Astrocyte (in vitro differentiated cells and primary cell): ENCODE measurements around the gene METTL9.

Experiments
- EZH2 ChIP-seq: IDR thresholded peaks from 2 replicates; pipeline ENCODE4 v1.6.1; 2012; ENCODE audit warnings: mild to moderate bottlenecking, low read length, inconsistent platforms; ENCODE audit not compliant: insufficient read depth
- TF ChIP-seq, protein P1 (sequence below): IDR thresholded peaks from 2 replicates; pipeline ENCODE4 v1.5.1; 2011; ENCODE audit warnings: low read depth, mild to moderate bottlenecking, inconsistent platforms, low read length, moderate library complexity; ENCODE audit not compliant: insufficient read depth

DNA sequence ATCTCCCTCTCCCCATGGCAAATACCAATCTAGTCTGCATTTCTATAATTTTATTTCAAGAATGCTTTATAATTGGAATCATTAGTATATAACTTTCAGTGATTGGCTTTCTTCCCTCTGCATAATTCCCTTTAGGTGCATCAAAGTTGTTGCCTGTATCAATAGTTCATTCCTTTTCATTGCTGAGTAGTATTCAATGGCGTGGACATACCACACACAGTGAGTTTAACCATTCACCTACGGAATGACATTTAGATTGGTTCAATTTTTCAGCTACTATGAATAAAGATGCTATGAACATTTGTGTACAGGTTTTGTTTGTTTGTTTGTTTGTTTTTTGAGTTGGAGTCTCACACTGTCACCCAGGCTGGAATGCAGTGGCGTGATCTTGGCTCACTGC, 74.1 kb downstream of the METTL9 start:
- TF ChIP-seq, protein P1, sequence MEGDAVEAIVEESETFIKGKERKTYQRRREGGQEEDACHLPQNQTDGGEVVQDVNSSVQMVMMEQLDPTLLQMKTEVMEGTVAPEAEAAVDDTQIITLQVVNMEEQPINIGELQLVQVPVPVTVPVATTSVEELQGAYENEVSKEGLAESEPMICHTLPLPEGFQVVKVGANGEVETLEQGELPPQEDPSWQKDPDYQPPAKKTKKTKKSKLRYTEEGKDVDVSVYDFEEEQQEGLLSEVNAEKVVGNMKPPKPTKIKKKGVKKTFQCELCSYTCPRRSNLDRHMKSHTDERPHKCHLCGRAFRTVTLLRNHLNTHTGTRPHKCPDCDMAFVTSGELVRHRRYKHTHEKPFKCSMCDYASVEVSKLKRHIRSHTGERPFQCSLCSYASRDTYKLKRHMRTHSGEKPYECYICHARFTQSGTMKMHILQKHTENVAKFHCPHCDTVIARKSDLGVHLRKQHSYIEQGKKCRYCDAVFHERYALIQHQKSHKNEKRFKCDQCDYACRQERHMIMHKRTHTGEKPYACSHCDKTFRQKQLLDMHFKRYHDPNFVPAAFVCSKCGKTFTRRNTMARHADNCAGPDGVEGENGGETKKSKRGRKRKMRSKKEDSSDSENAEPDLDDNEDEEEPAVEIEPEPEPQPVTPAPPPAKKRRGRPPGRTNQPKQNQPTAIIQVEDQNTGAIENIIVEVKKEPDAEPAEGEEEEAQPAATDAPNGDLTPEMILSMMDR, result no peak
- no peak for TF ChIP-seq EZH2
